HG03135 (cell line): ENCODE data around the gene ARID1B.

Experiments
- ATAC-seq: cut with Tn5 transposase; IDR thresholded peaks from one replicate; pipeline ENCODE4 v1.9.1; 2021; ENCODE audit warnings: mild to moderate bottlenecking, moderate library complexity; ENCODE audit not compliant: unreplicated experiment

ARID1B gene

DNA sequence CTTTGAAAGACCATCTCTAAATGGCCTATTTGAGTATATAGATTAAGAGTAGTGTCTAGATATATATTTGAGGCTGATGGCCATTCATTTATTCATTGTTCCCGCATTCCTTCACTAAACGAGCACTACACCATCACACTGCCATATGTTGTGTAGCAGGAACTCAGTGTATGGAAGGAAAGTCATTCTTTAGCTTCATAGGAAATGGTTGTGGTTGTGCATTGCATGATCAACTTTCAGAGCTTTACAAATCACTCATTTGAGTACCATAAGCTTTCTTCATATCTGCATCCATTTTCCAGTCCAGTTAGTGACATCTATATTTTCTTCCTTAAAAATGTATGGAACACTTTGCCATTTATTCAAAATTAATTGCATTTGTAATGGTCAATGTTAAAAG, 97.9 kb downstream of the ARID1B start:
- no peak for ATAC-seq

DNA sequence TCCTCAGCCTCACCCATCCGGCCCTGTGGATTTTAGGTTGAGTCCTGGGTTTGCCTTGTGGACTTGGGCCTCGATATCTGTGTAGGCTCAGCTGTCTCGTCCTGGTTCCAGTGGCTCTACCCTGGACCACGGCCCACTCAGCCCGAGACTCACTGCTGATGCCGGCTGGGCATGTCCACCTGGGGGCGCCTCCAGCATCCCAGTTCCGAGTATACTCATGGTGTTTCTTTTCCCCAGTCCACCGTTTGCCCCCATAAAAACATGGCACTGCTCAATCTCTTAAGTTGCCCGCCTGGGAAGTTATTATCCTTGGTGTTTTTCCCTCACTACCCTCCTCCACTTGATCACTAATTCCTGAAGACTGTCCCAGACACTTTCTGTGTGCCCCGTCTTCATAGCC, 99.1 kb downstream of the ARID1B start:
- no peak for ATAC-seq

DNA sequence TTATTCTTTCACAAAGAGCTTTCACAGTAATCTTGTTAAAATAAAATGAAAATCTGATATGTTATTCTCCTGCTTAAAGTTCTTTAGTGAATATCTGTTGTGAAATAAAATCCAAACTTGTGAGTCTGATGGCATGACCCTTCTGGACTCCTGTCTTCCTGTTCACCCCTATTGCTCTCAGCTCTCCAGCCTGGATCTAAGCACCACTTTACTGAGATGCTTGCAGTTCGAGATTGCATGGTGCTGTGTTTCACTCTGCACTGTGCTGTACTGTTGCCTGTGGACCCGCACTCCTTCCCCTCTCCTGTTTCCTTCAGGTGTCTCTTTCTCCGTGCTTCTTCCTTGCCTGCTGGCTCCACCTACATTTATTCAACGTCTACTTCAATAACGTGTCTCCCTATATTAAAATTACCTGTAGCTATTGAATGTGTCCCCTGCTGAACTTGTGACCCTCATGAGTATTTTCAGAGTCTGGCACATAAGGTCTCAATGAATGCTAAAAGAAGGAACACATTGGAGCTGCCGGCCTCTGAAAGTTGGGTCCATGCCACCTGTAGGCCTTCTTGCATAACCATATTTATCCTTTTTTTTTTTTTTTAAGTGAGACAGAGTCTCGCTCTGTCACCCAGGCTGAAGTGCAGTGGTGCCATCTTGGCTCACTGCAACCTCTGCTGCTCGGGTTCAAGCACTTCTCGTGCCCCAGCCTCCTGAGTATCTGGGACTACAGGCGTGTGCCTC, 100.1 kb downstream of the ARID1B start:
- no peak for ATAC-seq

DNA sequence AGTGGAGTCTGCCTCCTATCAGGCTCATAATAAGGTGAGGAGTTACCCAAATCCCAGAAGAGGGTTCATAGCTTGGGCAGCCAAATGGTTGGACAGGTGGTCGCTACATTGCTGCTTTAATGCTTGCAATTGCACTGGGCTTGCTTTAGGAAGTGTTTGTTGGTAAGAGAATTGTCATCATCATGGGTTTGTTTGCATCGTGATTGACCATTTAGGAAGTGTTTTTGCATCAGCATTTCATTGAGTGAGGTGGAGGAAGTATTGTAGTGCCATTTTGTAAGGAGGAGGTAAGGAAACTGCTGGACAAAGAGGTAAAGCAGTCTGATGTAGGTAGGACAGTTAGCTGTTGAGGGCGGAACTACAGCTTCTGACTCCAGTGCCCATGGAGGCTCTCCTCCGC, 101.5 kb downstream of the ARID1B start:
- no peak for ATAC-seq

DNA sequence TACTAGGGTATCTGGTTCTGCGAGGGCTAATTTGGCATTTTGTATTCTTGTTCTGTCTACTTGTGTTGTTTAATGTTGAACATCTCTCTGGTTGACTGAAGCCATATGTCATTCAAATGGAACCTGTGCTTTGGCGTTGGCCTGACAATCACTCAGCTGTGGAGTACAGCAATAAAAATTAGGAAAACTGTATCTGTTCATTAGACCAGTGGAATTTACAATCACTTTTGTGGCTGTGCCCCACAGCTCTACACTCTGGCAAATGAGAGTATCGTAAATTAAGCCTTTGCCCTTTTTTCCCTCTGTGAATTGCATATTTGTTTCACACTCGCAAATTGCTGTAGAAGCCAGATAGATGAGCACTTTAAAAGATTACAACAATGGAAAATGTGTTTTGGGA, 102.0 kb downstream of the ARID1B start:
- no peak for ATAC-seq

DNA sequence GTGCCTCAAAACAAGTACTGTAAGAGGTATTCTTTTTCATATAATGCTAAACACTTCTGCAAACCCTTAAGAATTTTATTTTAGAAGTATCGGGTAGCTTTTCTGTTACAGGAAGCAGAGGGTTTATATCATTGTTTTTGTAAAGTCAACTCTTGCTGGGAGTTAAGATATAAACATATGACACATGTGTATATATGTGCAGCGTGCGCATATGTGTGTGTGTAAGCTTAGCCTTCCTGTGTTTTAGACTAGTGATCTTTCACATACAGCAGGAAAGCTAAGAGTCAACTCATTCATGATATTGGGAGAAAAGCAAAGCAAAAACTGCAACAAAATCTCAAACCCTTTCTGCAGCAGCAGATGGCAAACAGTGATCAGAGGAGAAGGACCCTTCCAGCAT, 102.4 kb downstream of the ARID1B start:
- no peak for ATAC-seq

DNA sequence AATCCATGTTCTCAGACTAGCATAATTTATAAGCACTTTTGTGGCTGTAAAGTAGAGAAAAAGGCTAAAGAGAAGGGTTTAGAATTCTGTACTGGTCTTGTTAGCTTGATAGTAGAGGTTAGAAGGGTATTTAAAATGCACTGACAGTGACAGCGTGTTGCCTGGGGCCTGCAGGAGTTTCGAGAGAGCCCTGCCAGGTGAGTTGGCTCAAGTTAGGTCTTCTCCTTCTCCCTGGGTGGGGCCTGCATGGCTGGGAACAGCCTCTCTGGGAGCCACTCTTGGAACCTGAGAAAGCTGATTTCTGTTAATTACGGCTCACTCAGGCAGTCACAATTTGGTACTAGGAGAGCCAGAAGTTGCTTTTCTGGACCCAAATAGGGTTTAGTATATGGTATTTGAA, 103.7 kb downstream of the ARID1B start:
- no peak for ATAC-seq

DNA sequence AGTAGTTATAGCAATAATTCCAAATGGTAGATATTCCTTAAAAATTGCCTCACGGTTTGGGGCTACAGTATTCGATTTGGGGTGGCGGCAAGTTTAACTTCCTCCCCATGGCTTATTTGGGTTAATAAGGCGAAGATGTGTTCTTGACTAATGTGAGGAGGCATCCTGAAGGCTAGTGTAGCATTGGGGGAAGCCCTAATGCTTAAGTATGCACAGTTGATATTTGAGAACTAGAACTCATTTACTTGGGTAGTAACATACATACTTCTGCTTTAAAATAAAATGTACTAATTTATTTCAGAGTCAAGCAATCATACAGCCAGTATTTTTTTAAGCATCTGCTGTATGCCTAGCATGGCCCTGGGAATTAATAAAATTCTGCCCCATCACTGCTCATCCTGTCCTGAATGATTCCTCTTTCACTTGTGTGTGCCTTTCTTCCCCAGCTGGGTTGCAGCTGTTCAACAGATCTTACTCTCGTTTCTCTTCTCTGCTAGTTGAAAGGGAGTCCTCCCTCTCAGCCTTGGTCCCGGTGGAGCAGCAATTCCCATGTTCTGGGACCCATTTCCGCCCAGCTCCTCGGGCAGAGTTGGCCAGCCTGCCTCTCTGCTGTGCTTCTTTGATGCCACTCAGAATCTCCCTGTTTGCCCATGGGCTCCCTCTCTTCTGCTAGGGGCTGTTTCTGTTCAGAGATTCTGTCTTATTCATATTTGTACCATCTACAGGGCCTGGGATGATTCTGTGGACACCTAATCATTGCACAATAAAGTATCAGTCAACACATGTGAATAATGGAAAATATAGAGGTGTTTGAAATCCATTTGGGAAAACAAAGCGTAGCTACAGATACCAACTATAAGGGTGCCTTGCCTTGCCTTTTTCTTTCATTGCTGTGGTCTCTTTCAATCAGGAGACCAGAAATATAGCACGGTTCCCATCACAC, 104.8 kb downstream of the ARID1B start:
- ATAC-seq = no peak

DNA sequence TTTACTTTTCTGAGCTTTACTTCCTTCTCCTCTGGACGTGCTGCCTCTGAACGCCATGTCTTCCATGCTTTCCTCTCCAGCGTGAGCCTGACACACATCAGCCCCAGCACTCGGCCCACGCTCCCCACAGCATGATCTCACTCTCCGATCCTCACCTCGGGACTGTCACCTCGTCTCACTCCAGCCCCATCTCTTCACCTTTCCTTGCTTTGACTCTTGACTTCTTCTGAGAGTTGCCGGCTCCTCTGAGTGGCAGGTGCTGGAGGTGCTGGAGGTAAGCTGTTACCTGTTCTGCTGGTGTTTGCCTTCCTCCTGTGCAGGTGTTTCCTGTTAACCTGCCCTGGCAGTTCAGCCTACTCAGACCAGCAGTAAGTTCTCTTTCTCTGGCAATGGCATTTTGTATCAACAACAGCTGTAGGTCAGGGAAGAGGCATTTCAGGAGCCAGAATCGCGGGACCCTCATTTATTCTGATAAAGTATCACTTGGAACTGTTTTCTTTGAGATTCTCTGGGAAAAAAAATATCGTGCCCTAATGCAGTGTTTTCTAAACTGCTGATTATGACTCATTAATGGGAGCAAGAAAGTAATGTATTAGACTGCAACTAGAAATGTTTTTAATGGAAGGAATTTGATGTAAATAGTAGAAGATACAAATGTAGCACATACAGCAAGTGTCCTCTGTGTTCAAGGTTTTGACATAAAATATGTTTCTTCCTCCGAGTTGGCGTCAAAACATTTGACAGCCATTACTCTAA, 106.5 kb downstream of the ARID1B start:
- no peak for ATAC-seq

DNA sequence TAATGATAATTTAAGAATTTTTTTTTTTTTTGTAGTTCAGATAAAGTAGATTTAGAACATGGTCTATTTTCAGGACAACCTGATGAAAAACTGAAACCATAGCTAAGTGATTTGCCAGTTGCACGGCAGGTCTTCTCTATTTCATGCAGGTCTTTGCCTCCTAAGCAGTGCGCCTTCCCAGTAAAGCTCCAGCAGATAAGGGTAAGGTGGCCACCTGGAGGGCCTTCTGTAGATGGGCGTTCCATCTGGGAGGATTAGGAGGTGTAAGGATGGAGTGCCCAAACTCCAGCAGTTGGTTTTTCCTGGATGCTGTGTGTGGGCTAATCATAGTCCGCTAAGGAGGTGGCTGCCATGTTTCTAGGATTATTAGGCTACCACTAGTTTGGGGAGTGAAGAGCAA, 107.1 kb downstream of the ARID1B start:
- no peak for ATAC-seq

DNA sequence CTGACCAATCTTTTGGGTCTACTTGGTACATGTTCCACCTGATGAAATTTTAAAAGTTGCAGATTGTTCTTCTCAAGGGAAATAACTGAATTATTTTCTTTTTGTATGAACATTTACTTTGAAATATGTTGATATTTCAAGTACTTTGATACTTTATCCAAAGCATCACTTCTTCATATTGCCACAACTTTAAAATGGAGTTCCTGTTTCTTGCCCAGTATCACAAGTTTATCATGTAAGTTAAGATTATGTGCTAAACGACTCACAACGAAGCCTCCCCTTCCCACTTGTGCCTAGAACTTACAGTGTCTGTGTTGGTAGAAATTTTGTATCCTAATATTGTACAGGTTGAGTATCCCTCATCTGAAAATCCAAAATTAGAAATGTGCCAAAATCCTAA, 108.4 kb downstream of the ARID1B start:
- ATAC-seq = no peak

DNA sequence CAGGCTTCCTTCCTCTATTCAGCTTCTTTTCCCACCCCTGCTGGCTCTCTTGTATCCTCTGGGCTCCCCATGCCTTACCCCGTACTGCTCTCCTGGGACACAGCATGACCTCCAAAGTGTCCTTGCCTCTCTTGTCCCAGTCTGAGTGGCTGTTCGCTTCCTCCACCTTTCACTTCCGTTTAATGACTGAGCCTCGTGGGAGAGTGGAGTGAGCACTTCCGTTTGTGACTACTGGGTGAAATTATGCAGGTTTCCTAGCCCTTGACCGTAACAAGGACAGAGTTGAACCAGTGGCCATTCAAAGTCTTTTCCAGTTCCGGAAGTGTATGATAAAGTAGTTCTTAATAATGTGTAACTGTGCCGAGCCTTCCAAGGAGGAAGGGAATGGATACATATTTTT, 109.2 kb downstream of the ARID1B start:
- ATAC-seq = peak; percentile 68

DNA sequence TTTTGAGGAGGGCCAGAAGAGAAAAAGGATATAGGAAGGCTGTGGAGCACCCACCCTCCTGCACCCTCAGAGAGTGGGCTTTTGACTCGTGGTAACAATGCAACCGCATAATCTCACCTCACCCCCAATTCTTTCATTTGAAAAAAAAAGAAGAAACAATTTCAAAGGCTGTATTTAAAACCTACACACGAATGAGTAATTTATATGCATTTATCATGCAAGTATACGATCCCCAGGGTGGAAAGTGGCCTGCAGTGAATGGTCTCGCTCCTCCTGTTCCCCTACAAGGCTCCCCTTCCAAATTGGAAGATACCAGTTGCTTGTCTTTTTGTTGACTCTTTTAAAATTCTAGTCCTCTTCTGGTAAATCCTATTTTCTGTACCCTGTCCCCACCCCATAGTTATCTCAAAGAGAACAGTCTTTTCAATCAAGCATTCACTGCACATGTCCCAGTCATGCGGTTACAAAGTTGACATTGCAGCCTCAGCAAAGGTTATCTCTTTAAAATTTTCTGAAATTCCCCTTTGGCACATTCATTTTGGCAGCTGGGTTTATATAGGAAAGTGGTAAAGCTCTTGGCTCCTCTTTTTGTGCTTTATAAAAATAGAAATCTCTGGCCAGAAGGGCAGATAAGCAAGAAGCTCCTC, 110.6 kb downstream of the ARID1B start:
- ATAC-seq = no peak

DNA sequence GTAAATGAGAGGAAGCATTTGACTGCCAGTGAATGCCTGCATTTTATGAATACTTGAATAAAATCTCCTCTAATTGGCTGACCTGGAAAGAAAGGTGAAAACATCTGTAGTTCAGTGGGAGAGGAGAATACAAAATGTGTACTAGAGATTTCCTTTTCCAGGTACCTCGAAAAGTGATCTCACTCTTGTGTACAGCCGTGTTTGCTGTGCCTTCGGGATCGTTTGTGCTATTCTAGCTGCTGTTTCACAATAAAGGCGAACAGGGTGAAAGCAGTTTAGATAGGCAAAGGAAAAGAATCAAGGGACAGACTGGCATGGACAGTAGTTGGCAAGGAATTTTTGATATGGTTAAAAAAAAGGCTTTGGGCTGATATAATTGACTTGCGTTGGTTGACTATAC, 112.3 kb downstream of the ARID1B start:
- ATAC-seq = no peak

DNA sequence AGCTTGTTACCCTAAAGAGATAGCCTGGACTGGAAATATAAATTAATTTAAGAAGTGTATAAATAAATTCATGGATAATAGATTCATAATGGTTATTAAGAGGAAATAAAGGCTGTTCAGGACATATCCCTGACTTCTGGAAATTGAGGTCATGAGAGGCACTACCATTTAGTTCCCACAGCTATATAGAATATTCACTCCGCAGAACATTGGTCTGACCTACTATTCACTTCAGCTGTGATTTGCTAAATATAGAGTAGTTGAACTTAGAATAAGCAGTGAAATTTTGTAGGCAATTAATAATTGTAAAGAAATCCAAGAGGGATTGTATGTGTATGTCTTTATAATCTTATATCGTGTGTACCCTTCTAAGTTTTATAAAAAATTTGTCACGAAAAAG, 112.8 kb downstream of the ARID1B start:
- no peak for ATAC-seq

DNA sequence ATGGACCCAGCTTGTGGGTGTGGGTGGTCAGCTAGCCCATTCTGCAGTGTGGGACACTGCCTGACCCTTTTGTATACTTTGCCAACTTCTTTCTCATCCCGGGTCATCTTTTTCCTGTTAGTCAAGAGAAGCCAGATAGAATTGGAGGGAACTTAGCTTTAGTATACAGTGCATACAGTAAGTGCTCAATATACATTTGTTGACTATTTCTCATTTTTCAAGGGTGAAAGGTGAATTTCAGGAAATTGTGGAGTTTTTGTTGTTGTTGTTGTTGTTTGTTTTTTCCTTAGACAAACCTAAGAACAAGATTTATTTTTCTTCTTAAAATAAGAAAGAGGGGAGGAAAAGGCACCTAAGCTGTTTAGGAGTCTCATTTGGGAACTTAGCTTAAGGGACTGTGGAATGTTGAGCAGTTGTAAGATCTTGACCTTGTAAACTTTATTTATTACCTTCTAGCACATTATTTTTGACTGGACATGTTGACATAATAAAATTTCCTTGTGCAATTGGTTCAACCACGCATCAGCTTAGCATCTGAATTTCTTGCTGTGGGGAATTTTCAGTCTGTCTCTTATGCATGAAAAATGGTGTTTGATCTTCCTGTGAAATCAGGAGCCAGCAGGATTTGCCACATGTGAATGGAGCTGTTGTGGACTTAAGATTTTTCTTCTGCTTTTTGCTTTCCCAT, 113.6 kb downstream of the ARID1B start:
- ATAC-seq = no peak

DNA sequence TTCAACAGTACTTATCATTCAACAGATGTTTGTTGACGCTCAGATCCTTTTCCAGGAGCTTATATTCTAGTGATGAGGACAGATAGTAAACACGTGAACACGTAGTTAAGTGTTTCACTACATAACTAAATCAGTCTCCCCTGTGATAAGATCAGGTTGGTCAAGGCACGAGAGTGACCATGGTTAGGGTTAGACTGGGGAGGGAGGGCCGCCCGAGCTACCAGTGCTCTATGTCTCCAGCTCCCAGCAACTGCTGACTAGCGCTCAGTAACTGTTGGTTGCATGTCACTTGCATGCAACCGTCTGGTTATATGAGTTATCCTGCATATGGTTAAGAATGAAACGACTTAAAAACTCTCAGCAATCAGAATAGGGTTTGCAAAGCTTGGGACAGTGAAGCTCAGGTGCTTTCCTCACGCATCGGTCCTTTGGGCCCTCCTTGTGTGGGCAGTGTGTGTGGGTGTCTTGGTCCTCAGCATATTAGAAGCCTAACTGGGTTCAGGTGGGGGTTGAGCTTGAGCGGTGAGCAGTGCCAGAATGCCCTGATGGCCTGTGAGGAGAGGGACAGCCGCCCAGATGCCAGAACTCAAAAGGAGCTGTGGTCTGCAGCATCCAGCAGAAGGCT, 120.8 kb downstream of the ARID1B start:
- no peak for ATAC-seq

DNA sequence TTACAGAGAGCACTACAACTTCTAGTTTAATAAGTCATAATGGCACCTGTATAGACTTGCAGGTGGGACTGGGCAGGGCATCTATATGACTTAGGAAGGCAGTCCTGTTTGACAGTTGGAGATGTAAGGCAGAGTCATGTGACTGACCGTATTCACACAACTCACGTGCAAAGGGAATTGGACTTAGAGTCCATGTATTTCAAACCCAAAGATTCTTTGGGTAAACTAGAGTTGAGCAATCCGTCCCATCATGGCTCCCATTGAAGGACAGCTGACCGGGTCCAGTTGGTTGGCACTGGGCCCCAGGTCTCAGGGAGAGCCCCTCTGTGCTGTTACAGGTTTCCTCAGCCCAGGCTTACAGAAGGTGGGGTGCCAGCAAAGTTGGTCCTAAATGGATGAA, 121.9 kb downstream of the ARID1B start:
- ATAC-seq = no peak

DNA sequence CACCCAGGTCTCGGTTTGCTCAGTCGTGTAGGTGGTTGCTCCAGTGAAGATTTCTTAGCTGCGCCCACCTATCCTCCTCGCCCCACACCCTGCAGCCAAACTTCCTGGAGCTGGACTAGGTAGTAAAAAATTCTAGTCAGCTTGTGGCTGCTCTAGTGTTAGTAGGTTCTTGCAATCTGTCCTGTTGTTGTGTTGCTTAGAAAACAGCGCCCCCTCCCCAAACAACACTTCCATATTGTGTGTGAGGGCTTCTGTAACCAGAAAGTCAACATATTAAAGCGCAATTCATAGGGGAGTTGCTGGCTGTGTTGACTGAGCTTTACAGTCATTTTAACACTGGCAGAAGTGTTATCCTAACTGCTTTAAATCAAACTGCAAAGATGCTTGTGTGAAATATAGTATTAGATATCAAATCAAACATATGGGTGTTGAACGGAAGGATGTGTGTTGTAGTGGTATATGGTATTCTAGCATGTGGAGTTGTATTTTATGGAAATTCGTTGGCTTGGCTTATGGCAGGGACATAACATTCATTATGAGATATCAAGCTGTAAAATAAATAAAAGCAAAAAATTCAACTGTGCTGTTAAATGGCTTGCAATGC, 122.5 kb downstream of the ARID1B start:
- no peak for ATAC-seq

DNA sequence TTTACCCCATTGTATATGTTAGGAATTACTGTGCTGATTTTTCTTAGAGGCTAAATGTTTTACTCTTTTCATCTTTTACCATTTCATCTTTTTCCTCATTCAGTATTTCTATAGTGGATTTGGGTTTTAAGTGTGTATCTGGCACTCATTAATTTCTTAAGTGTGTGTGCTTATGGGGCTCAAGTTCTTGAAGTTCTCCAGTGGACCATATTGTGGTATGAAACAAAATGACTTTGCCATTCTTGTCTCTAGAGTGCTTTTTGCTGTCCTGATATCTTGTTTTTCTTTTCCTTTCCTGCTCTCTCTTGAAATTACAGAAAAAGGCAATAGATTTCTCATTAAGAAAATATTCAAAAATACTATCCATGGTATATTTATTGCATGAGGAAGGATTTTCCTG, 123.1 kb downstream of the ARID1B start:
- no peak for ATAC-seq
